Activated CD4-positive, alpha-beta T cell treated with anti-CD3 and anti-CD28 coated beads, Interleukin-2, amount 10 ng/mL, durations not matched to agents 24 days and 14 days (primary cell): ENCODE results near the gene ELP1. TPM values are rescaled to one million over a fixed set of nuclear protein-coding genes. Genes with fewer than 3 reads are reported as not detected.

Experiments
- DNase-seq: peaks from one replicate; pipeline ENCODE4 v3.0.0; 2022
- H3K27ac Mint-ChIP-seq: one replicate; pipeline ENCODE4 v1.8.0; 2022; ENCODE audit warnings: mild to moderate bottlenecking, mixed read lengths
- H3K27me3 Mint-ChIP-seq: one replicate; pipeline ENCODE4 v1.8.0; 2022; ENCODE audit warnings: mixed read lengths
- H3K36me3 Mint-ChIP-seq: one replicate; pipeline ENCODE4 v1.8.0; 2022; ENCODE audit warnings: low read depth, mild to moderate bottlenecking, mixed read lengths
- H3K4me1 Mint-ChIP-seq: one replicate; pipeline ENCODE4 v1.8.0; 2021; ENCODE audit warnings: mixed read lengths
- H3K4me3 Mint-ChIP-seq: one replicate; pipeline ENCODE4 v1.8.0; 2022; ENCODE audit warnings: mild to moderate bottlenecking, moderate library complexity, mixed read lengths
- H3K9me3 Mint-ChIP-seq: one replicate; pipeline ENCODE4 v1.8.0; 2021; ENCODE audit warnings: mixed read lengths
- intact Hi-C: fragments of 100-400 bp; cut with micrococcal nuclease; formaldehyde crosslinking; loops from one replicate; pipeline ENCODE4 v1.15.1; 2023
- total RNA-seq: library from RNA; stranded (reverse); gene quantifications from 2 replicates; pipeline ENCODE4 v1.2.3, GENCODE V29; 2022

Gene ELP1
- total RNA-seq, 1 donor from 2014 or later, result 35.2 TPM

- peaks cover 47% of the 10 kb centered on the region for H3K36me3 Mint-ChIP-seq
- no peak for DNase-seq
- intact Hi-C loops, result loop anchor here (10.0 kb wide), 1 partner anchor 532 kb away; no protein-coding TSS in a partner anchor
- H3K4me1 Mint-ChIP-seq, result peaks cover 11% of the 10 kb centered on the region
- no peaks in the 10 kb centered on the region for H3K9me3 Mint-ChIP-seq
- no peak overlapping the region for H3K4me3 Mint-ChIP-seq
- H3K27ac Mint-ChIP-seq, result no peak overlapping the region
- H3K27me3 Mint-ChIP-seq, result no peaks in the 10 kb centered on the region
Observed at GRCh38 chr9:108883085-108883484, 50.8 kb downstream of the ELP1 start.

GRCh38 chr9:108882052-108882888 lies 51.7 kb downstream of the ELP1 start:
- intact Hi-C loops, result loop anchor here (10.0 kb wide), 1 partner anchor 533 kb away; no protein-coding TSS in a partner anchor

DNA sequence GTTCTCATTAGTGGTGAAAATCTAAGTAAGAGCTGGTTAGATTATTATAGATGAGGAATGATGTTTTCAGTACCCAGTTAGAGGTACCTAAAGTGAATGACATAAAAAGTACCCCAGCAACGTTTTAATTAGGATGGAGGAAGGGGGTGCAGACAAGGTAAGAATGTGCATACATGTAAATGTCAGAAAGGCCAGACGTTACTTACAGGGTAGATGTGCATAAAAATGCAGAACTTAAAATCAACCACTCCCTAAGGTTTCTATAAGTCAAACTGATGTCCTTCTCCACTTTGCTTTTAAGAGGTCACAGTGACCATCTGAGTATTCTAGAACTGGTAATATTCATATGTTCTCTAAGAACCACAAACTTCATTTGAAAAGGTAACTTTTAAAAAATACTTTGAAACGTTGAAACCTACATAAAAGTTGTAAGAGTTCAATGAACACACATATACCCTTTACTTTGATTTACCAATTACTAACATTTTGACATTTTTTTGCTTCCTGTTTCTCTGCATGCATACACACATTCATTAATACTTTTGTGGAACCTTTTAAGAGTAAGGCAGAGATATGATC lies 53.1 kb downstream of the ELP1 start:
- peaks cover 45% of the 10 kb centered on the region for H3K36me3 Mint-ChIP-seq

More at GRCh38 chr9:108882052-108882888, 51.7 kb downstream of the ELP1 start:
- Mint-ChIP-seq H3K36me3 (peaks cover 52% of the 10 kb centered on the region), H3K9me3 (no peaks in the 10 kb centered on the region), H3K4me1 (peaks cover 11% of the 10 kb centered on the region), H3K4me3 (no peak overlapping the region), H3K27me3 (no peaks in the 10 kb centered on the region), H3K27ac (peak overlapping the region; percentile 36)
- DNase-seq, result no peak

DNA sequence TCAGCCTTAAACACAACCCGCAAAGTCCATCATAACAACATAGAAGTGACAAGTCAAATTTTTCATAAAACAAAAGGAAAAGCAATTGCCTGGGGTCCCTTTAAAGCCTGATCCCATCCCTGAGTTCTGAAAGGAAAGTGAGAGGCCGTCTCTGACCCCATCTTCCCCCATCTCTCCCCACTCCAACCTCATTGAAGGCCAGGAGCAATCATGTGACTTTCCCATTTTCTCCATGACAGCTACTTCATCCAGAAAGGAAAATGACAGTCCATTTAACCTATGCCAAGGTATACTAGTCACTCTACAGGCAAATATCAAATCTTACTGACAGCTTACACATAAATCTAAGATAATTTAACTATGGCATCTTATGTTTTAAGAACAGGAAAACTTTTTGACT lies 56.4 kb downstream of the ELP1 start:
- peaks cover 57% of the 10 kb centered on the region for H3K36me3 Mint-ChIP-seq
- no peak overlapping the region for H3K27ac Mint-ChIP-seq
- no peaks in the 10 kb centered on the region for H3K27me3 Mint-ChIP-seq
- no peak for DNase-seq
- intact Hi-C loops, result no loop called here
- H3K9me3 Mint-ChIP-seq, result no peaks in the 10 kb centered on the region
- H3K4me3 Mint-ChIP-seq, result no peak overlapping the region
- peaks cover 2% of the 10 kb centered on the region for H3K4me1 Mint-ChIP-seq

More for the DNA sequence above, 53.1 kb downstream of the ELP1 start:
- no peaks in the 10 kb centered on the region for H3K9me3 Mint-ChIP-seq
- no peak for DNase-seq
- no peak overlapping the region for H3K4me3 Mint-ChIP-seq
- no peaks in the 10 kb centered on the region for H3K27me3 Mint-ChIP-seq
- H3K27ac Mint-ChIP-seq, result no peak overlapping the region
- intact Hi-C loops, result loop anchor here (10.0 kb wide), 1 partner anchor 534 kb away; no protein-coding TSS in a partner anchor
- peaks cover 3% of the 10 kb centered on the region for H3K4me1 Mint-ChIP-seq

DNA sequence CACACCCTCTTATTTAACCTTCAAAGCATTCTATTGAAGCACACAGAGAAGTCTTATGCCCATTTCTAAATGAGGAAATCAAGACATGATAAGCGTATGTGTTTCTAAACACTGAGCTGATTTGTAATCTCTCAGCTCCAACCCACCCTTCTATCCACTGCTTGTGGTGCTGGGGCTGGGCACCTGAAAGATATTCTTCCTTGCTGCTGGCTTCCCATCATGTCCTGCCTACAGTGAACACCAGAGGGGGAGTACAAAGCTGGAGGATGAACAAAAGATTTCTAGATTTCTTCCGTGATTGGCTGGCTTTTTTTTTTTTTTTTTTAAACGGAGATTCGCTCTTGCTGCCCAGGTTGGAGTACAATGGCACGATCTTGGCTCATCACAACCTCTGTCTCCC lies 57.5 kb downstream of the ELP1 start:
- Mint-ChIP-seq H3K27me3 (no peaks in the 10 kb centered on the region), H3K27ac (no peak overlapping the region), H3K36me3 (peaks cover 62% of the 10 kb centered on the region), H3K4me1 (peaks cover 2% of the 10 kb centered on the region), H3K9me3 (no peaks in the 10 kb centered on the region), H3K4me3 (no peak overlapping the region)
- no peak for DNase-seq
- intact Hi-C loops, result no loop called here

DNA sequence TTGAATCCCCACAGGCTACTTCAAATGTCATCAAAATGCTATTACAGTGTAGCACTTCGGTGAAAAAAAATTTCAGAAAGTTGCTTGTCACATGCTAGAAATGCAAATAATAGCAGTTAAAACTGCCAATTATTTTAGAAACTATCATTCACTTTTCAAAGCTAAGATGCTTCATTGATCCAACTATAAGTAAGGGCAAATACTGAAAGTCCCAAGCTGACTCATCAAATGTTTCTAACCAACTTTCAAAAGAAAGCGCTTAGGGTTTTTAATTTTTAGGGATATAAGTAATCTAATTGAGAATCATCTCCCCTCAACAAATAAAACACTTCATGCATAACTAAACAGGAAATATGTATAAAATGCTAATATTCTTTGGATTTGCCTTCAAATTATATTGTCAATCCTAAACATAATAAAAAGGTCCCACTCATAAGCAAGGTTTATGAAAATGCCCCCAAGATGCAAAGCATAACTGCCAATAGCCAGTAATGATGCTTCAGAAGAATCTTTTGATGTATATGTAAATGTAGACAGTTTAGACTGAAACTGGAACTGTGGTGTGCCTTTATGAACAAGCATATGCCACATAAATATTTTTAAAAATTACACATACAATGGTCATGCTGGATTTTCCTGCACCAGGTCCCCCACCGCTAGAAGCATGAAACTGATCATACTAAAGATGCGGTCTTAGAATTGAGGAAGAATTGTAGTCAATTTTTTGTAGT lies 59.7 kb downstream of the ELP1 start:
- DNase-seq, result no peak
- peaks cover 2% of the 10 kb centered on the region for H3K4me1 Mint-ChIP-seq
- H3K9me3 Mint-ChIP-seq, result peaks cover 4% of the 10 kb centered on the region
- no peak overlapping the region for H3K4me3 Mint-ChIP-seq
- no peak overlapping the region for H3K27ac Mint-ChIP-seq
- intact Hi-C loops, result no loop called here
- H3K36me3 Mint-ChIP-seq, result peaks cover 67% of the 10 kb centered on the region
- no peaks in the 10 kb centered on the region for H3K27me3 Mint-ChIP-seq

GRCh38 chr9:108869092-108869725 lies 64.7 kb downstream of the ELP1 start:
- Mint-ChIP-seq H3K27ac (no peak overlapping the region), H3K36me3 (peaks cover 51% of the 10 kb centered on the region), H3K27me3 (no peaks in the 10 kb centered on the region), H3K4me3 (no peak overlapping the region), H3K4me1 (no peaks in the 10 kb centered on the region), H3K9me3 (peaks cover 4% of the 10 kb centered on the region)
- intact Hi-C loops, result no loop called here
- no peak for DNase-seq

- no peak for DNase-seq
- H3K9me3 Mint-ChIP-seq, result peaks cover 4% of the 10 kb centered on the region
- H3K27me3 Mint-ChIP-seq, result no peaks in the 10 kb centered on the region
- H3K4me1 Mint-ChIP-seq, result no peaks in the 10 kb centered on the region
- H3K4me3 Mint-ChIP-seq, result no peak overlapping the region
- no peak overlapping the region for H3K27ac Mint-ChIP-seq
- H3K36me3 Mint-ChIP-seq, result peaks cover 41% of the 10 kb centered on the region
- intact Hi-C loops, result no loop called here
Observed at GRCh38 chr9:108867829-108868228, 66.1 kb downstream of the ELP1 start.

GRCh38 chr9:108867116-108867515 lies 66.8 kb downstream of the ELP1 start:
- Mint-ChIP-seq H3K36me3 (peaks cover 36% of the 10 kb centered on the region), H3K9me3 (peaks cover 4% of the 10 kb centered on the region), H3K4me3 (no peak overlapping the region), H3K27me3 (no peaks in the 10 kb centered on the region), H3K27ac (no peak overlapping the region), H3K4me1 (no peaks in the 10 kb centered on the region)
- intact Hi-C loops, result no loop called here
- DNase-seq, result no peak

DNA sequence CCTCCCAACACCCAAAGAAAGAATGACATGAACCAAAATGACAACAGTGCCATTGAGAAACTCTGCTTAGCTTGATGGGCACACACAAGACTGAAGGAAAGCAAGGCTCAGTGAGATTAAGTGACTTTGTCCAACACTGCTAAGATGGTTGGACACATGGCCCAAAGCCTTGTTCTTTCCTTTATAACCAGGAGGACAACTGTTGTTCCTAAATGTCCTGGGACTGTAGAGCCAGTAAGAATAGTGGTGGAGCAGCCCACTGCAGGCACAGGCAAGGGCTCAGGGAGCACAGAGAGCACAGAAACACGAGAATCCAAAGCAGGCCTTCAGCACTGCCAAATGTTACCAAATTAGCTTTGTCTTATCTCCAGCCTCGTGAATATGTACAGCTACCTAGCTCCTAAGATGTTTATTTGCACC lies 67.9 kb downstream of the ELP1 start:
- no peaks in the 10 kb centered on the region for H3K4me1 Mint-ChIP-seq
- H3K27ac Mint-ChIP-seq, result no peak overlapping the region
- no peaks in the 10 kb centered on the region for H3K27me3 Mint-ChIP-seq
- no peak for DNase-seq
- H3K4me3 Mint-ChIP-seq, result no peak overlapping the region
- peaks cover 2% of the 10 kb centered on the region for H3K9me3 Mint-ChIP-seq
- H3K36me3 Mint-ChIP-seq, result peaks cover 26% of the 10 kb centered on the region
- intact Hi-C loops, result no loop called here

DNA sequence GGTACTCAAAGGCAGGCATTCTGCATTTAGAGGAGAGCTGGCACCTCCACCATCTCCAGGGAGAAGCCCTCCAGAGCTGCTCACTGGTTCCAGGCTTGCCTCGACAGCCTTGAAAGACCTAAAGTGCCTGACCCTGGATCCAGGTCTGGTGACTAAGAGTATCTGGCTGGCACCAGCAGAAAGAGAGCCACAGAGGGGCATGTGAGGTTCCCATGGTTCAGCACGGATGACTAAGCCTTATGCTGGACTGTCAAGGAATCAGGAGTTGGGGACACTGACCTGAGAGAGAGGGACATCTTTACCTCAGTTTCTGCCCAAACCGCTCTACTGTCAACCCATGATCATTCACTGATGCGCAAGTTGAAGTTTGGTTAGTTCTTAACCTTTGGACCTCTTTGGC lies 68.9 kb downstream of the ELP1 start:
- intact Hi-C loops, result no loop called here
- H3K27me3 Mint-ChIP-seq, result no peaks in the 10 kb centered on the region
- no peak overlapping the region for H3K27ac Mint-ChIP-seq
- no peak for DNase-seq
- no peaks in the 10 kb centered on the region for H3K9me3 Mint-ChIP-seq
- H3K4me1 Mint-ChIP-seq, result no peaks in the 10 kb centered on the region
- H3K36me3 Mint-ChIP-seq, result peaks cover 19% of the 10 kb centered on the region
- H3K4me3 Mint-ChIP-seq, result no peak overlapping the region

DNA sequence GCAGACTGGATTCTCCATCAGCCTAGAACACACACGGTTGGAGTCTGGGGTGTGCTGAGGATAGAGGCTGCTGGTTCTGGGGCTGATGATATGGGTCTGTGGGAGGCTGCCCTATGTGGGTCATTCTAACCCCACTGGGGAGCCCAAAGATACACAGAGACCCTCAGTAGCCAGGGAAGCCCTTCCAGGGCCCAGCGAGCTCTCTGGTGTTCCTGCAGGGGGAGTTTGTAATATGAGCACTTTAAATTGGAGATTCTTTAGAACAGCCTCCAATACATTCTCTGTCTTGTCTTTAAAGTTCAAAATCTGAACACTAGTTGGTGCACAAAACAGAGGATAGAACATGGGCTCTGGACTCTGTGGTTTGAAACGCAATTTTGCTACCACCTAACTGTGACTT lies 69.5 kb downstream of the ELP1 start:
- H3K27ac Mint-ChIP-seq, result no peak overlapping the region
- DNase-seq, result no peak
- H3K4me3 Mint-ChIP-seq, result no peak overlapping the region
- intact Hi-C loops, result no loop called here
- peaks cover 17% of the 10 kb centered on the region for H3K36me3 Mint-ChIP-seq
- H3K9me3 Mint-ChIP-seq, result no peaks in the 10 kb centered on the region
- no peaks in the 10 kb centered on the region for H3K27me3 Mint-ChIP-seq
- peaks cover 2% of the 10 kb centered on the region for H3K4me1 Mint-ChIP-seq

GRCh38 chr9:108863891-108864290 lies 70.0 kb downstream of the ELP1 start:
- H3K9me3 Mint-ChIP-seq, result no peaks in the 10 kb centered on the region
- peaks cover 13% of the 10 kb centered on the region for H3K36me3 Mint-ChIP-seq
- no peaks in the 10 kb centered on the region for H3K27me3 Mint-ChIP-seq

More at GRCh38 chr9:108863891-108864290, 70.0 kb downstream of the ELP1 start:
- intact Hi-C loops, result no loop called here
- Mint-ChIP-seq H3K27ac (no peak overlapping the region), H3K4me3 (no peak overlapping the region), H3K4me1 (peaks cover 2% of the 10 kb centered on the region)
- DNase-seq, result no peak
